HG03354 (cell line): Measurements from ENCODE around the gene DMRTB1.
A peak's percentile ranks its signal among the peaks of the same experiment; 100 is the strongest.

Experiments used
- ATAC-seq: cut with Tn5 transposase; IDR thresholded peaks from one replicate; pipeline ENCODE4 v1.9.1; 2021; ENCODE audit warnings: mild to moderate bottlenecking; ENCODE audit not compliant: unreplicated experiment, poor library complexity, severe bottlenecking

Gene DMRTB1

GRCh38 chr1:53459321-53460175 is at the start of gene DMRTB1:
Gene DMRTB1 (plus strand): TSS chr1:53459399. CDS start chr1:53459454, 55 bp downstream.
- ATAC-seq: no peak

GRCh38 chr1:53409695-53410094 is 49.5 kb upstream of the DMRTB1 start:
- ATAC-seq: no peak

- no peak for ATAC-seq
Observed at GRCh38 chr1:53410100-53410541, 49.1 kb upstream of the DMRTB1 start.

- no peak for ATAC-seq
Observed at GRCh38 chr1:53410701-53411100, 48.5 kb upstream of the DMRTB1 start.

DNA sequence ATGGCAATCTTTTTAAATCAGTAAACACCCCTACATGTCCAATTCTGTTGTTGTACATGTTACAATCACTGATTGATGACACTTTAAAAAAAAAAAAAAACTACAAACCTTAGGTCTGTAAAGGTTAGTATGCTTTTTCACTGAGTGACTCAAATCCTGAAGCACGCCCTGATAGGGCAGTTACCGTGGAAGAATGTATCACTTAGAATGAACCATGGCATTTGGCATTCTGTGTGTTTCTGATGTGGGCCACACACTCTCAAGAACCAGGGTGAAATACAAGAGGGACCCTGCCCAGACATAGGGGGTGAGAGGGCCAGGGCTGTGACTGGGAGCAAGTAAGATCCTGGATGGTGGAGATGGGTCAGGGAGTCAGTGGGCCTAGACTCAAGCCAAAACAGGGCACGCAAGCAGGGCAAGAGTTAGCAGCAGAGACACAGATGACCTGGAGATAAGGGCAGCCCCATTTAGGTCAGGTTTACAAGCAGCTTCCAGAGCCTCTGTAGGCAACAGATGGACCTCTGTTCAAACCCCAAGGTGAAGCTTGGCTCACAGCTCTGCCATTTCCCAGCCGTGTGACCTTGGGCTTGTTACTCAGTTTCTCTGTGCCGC is 47.6 kb upstream of the DMRTB1 start:
- no peak for ATAC-seq

GRCh38 chr1:53412285-53413174 is 46.7 kb upstream of the DMRTB1 start:
- ATAC-seq: no peak

DNA sequence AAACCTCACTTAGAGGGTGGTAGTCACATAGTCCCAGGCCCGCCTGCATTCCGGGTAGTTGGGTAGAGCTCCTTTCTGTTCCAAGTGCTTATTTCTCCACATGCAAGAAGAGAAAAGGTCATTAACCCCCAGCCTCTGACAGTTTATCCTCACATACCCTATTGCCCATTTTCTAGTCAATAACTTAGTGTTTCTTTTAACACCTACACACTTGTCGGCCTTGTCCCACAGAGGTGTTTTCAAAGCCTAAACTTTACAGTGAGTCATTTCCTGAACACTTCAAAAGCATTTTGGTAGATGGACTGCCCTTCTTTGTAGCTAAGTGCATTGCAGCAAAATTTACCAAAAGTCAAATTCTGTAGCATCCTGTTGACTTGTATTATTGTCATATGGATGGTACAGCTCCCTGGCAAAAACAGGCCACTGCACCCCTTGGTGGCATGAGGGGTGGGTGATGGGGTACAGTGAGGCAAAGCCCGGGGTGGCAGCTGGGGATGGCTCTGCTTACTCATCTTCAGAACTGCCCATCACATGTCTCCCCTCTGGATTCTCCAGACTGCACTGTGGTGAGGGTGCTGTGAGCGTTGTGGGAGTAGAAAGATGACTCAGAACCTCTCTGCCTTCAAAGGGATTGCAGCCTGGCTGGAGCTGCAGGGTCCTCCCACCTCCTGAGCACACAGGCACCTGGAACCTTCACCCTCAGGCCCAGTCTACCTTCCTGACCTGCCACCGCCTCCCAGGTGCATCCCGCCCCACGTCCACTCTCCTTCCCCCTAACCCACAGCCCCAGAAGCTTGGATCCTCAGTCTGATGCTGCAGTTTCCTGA is 45.8 kb upstream of the DMRTB1 start:
- ATAC-seq: peak; percentile 52

- no peak for ATAC-seq
Observed at GRCh38 chr1:53414632-53415031, 44.6 kb upstream of the DMRTB1 start.

DNA sequence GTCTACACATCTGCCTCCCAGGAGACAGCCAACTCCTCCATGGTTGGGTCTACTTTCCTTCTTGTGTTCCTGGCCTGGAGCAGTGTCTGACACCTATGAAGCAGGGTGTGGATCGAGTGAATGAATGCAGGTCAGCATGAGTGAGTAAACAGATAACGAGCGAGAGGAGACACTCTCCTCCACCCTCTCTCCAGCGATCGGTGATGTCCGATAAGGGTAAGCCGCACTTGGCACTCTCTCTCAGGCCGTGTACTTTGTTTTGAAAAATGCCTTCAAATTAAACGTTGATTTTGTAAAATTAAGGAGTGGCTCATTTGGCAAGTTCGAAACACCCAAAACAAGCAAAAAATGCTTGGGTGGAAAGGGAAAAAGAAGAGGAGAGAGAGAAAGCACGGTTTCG is 43.8 kb upstream of the DMRTB1 start:
- ATAC-seq: no peak

GRCh38 chr1:53416269-53416813 is 42.9 kb upstream of the DMRTB1 start:
- no peak for ATAC-seq

- no peak for ATAC-seq
Observed at GRCh38 chr1:53417074-53417511, 42.1 kb upstream of the DMRTB1 start.

GRCh38 chr1:53419034-53419433 is 40.2 kb upstream of the DMRTB1 start:
- no peak for ATAC-seq

DNA sequence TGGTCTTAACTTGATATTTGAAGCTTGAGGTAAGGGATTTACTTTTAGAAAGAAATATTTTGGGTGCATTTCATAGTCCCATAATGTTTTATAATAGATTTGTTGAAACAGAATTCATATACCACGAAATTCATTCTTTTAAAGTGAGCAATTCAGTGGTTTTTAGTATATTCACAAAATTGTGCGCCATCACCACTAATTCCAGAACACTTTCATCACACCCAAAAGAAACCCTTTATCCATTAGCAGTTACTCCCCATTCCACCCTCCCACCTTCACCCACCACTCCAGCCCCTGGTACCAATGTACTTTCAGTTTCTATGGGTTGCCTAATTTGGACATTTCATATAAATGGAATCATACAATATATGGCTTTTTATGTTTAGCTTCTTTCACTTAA is 38.9 kb upstream of the DMRTB1 start:
- ATAC-seq: no peak

GRCh38 chr1:53421208-53421607 is 38.0 kb upstream of the DMRTB1 start:
- ATAC-seq: no peak

DNA sequence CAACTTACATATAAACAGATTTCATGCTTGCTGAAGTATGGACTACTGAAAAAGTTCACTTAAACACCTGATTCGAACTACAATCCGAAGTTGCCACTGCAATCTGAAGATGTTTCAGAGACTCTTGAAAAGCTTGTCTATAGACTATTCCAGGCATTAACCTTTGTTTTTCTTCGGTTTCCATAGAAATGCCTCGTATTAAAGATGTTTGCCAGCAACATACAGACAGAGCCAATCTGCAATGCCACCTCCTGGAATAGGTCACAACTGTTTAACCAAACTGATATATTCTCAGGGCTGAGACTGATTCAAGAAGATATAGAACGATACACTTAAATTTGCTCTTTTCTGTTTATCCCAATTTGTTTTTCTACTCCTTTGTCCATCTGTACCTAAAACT is 28.9 kb upstream of the DMRTB1 start:
- no peak for ATAC-seq

DNA sequence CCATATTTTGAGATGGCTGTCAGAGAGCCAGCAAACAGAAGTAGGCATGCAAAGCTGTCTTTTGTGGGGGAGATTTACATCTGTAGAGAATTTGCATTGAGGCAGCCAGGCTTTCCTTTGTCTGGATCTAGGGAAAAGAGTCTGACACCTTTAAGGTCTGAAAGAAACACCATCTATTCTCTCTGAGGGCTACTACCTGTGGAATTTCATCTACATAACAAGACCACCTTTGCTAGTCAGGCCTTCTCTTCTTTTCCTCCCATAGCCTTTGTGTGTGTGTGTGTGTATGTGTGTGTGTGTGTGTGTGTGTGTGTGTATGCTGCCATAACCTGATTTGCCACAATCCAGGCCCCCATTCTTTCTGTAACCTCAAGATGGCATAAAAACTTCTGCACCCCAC is 28.4 kb upstream of the DMRTB1 start:
- no peak for ATAC-seq

DNA sequence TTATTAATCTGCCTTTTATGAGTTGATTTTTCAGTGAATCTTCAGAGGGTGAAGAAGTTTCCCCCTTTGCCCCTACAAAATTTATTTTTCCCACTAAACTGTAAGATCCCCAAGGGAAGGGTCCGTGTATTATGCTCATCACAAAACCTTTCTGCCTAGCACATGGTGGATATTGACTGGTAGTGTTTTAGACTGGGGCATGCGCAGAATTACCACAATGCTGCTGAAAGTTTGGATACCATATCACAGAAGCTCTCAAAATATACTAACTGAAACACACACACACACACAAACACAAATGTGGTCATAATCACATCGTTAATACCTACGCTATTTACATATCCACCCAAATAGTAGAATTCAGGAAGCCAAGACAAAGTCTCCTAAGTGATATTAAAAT is 28.0 kb upstream of the DMRTB1 start:
- no peak for ATAC-seq

- ATAC-seq: no peak
Observed at GRCh38 chr1:53431805-53432565, 27.2 kb upstream of the DMRTB1 start.
